Thyroid gland (tissue), 4 donors: ENCODE data around the gene ARHGEF4.

Source experiments
- POLR2A ChIP-seq, 2 donors: fragments of 450-650 bp; IDR thresholded peaks; one replicate each; pipeline ENCODE4 v1.6.1; 2017; ENCODE audit warnings: antibody characterized with exemption in 2 of 2, mild to moderate bottlenecking in 2 of 2, moderate library complexity in 1 of 2
- TF ChIP-seq, protein P1 (sequence below), 6 experiments: fragments of 200-600 bp in 3 of 6; fragments of 450-650 bp in 3 of 6; sonication (generic) in 3 of 6; IDR thresholded peaks; one replicate each; pipeline ENCODE4 v1.5.1; 2016 to 2019; ENCODE audit warnings: antibody characterized with exemption in 6 of 6, mild to moderate bottlenecking in 2 of 6, inconsistent platforms in 1 of 6, moderate library complexity in 1 of 6

DNA sequence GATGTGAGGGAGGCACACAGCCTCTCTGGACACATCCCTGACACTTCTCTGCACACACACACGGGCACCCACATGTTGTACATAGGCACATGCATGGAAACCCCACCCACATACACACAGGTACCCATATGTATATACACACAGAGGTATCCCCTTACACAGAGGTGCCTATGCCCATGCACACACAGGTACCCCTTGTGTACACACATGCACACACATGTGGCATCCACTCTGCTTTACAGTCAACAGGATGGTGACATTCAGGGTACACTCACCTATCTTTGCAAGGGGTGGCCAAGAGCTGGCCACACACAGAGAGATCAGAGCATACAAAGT lies 197.0 kb downstream of the ARHGEF4 start:
- TF ChIP-seq, protein P1, sequence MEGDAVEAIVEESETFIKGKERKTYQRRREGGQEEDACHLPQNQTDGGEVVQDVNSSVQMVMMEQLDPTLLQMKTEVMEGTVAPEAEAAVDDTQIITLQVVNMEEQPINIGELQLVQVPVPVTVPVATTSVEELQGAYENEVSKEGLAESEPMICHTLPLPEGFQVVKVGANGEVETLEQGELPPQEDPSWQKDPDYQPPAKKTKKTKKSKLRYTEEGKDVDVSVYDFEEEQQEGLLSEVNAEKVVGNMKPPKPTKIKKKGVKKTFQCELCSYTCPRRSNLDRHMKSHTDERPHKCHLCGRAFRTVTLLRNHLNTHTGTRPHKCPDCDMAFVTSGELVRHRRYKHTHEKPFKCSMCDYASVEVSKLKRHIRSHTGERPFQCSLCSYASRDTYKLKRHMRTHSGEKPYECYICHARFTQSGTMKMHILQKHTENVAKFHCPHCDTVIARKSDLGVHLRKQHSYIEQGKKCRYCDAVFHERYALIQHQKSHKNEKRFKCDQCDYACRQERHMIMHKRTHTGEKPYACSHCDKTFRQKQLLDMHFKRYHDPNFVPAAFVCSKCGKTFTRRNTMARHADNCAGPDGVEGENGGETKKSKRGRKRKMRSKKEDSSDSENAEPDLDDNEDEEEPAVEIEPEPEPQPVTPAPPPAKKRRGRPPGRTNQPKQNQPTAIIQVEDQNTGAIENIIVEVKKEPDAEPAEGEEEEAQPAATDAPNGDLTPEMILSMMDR (IDR thresholded peaks at IDR 0.05), result no peak
- TF ChIP-seq POLR2A (IDR thresholded peaks at IDR 0.05), result no peak
